ENCODE measurements around the gene PRR11. TPM values are rescaled to one million over a fixed set of nuclear protein-coding genes. Genes with fewer than 3 reads are reported as not detected.

Gene PRR11
- total RNA-seq, 1 experiment from 2014 or later: 39.8 TPM

DNA sequence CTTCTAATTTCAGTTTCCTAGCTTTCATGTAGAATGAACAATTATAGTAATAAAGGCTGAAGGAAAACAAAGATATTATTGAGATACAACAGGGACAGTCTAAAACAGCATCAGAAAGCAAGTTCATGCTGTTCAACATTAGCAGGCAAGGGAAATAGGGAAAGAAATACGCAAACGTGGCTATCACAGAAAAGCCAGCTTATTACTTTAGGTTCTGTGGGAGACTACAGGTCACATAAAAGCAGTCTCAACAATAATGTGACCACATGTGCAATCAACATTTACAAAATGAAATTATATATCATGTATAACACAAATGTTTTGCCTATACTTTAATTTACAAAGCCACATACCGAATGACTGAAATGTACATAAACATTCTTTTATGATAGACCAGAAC, 44.0 kb upstream of the PRR11 start:
- no peaks in the 10 kb centered on the region for H3K27me3 ChIP-seq (ENCODE audit: control insufficient read depth, insufficient read depth, low read length)
- intact Hi-C loops (cut with micrococcal nuclease; ENCODE audit: unreplicated experiment) (no loop called here), in situ Hi-C loops (cut with HindIII; ENCODE audit: low pct_unique_long_range_greater_than_20kb, low sequenced_read_pairs) (no loop called here)
- ATAC-seq (no peak), DNase-seq (ENCODE audit: low read depth, low spot score) (no peak)
- no peak for TF ChIP-seq TCF7L2 (IDR thresholded peaks at IDR 0.05; ENCODE audit: low read depth, low read length)
- TF ChIP-seq, protein P1, sequence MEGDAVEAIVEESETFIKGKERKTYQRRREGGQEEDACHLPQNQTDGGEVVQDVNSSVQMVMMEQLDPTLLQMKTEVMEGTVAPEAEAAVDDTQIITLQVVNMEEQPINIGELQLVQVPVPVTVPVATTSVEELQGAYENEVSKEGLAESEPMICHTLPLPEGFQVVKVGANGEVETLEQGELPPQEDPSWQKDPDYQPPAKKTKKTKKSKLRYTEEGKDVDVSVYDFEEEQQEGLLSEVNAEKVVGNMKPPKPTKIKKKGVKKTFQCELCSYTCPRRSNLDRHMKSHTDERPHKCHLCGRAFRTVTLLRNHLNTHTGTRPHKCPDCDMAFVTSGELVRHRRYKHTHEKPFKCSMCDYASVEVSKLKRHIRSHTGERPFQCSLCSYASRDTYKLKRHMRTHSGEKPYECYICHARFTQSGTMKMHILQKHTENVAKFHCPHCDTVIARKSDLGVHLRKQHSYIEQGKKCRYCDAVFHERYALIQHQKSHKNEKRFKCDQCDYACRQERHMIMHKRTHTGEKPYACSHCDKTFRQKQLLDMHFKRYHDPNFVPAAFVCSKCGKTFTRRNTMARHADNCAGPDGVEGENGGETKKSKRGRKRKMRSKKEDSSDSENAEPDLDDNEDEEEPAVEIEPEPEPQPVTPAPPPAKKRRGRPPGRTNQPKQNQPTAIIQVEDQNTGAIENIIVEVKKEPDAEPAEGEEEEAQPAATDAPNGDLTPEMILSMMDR (IDR thresholded peaks at IDR 0.05): no peak
- TF ChIP-seq, protein P2, sequence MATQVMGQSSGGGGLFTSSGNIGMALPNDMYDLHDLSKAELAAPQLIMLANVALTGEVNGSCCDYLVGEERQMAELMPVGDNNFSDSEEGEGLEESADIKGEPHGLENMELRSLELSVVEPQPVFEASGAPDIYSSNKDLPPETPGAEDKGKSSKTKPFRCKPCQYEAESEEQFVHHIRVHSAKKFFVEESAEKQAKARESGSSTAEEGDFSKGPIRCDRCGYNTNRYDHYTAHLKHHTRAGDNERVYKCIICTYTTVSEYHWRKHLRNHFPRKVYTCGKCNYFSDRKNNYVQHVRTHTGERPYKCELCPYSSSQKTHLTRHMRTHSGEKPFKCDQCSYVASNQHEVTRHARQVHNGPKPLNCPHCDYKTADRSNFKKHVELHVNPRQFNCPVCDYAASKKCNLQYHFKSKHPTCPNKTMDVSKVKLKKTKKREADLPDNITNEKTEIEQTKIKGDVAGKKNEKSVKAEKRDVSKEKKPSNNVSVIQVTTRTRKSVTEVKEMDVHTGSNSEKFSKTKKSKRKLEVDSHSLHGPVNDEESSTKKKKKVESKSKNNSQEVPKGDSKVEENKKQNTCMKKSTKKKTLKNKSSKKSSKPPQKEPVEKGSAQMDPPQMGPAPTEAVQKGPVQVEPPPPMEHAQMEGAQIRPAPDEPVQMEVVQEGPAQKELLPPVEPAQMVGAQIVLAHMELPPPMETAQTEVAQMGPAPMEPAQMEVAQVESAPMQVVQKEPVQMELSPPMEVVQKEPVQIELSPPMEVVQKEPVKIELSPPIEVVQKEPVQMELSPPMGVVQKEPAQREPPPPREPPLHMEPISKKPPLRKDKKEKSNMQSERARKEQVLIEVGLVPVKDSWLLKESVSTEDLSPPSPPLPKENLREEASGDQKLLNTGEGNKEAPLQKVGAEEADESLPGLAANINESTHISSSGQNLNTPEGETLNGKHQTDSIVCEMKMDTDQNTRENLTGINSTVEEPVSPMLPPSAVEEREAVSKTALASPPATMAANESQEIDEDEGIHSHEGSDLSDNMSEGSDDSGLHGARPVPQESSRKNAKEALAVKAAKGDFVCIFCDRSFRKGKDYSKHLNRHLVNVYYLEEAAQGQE (IDR thresholded peaks at IDR 0.05; ENCODE audit: insufficient read depth in 1 of 2, low read depth in 2 of 2, low read length in 1 of 2): no peak
- TF ChIP-seq POLR2AphosphoS5 (IDR thresholded peaks at IDR 0.05; ENCODE audit: low read depth, low read length): no peak
- TF ChIP-seq SIN3A (IDR thresholded peaks at IDR 0.05; ENCODE audit: borderline replicate concordance, insufficient read depth, low read depth, low read length): no peak
- H3K27ac ChIP-seq (ENCODE audit: low read length): no peak overlapping the region
- ChIA-PET CTCF (no interaction called here), POLR2A (no interaction called here)
- BruUV-seq (replicated peaks): no TSS peak
- H3K36me3 ChIP-seq (ENCODE audit: control insufficient read depth, insufficient read depth, low read length): no peaks in the 10 kb centered on the region; the same call in none of the 2 replicates
- H3K9me3 ChIP-seq (ENCODE audit: control insufficient read depth, insufficient read depth, low read depth, low read length): no peaks in the 10 kb centered on the region
- no peak overlapping the region for H3K4me3 ChIP-seq (ENCODE audit: low read depth in 2 of 2, low read length in 2 of 2)
- H3K4me1 ChIP-seq (ENCODE audit: control insufficient read depth, insufficient read depth, low read length): no peaks in the 10 kb centered on the region

DNA sequence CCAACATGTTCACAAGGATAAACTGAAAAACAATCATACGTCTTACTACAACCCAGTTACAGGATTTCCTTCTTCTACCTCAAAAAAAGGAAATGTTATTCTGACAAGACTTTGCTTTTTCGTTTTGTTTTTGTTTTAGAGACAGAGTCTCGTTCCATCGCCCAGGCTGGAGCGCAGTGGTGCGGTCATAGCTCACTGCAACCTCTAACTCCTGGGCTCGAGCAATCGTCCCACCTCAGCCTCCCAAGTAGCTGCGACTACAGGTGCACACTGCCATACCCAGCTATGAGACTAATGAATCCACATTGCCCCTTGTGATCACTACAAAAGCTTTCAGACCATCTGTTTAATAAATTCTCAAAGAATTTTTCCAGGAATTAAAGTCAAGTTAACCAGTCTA, 40.1 kb upstream of the PRR11 start:
- DNase-seq (ENCODE audit: low read depth, low spot score): no peak
- Histone ChIP-seq H3K27ac (ENCODE audit: low read length) (no peak overlapping the region), H3K4me3 (ENCODE audit: low read depth in 2 of 2, low read length in 2 of 2) (no peak overlapping the region), H3K36me3 (ENCODE audit: control insufficient read depth, insufficient read depth, low read length) (peaks cover 2% of the 10 kb centered on the region; the same call in 1 of the 2 replicates), H3K4me1 (ENCODE audit: control insufficient read depth, insufficient read depth, low read length) (no peaks in the 10 kb centered on the region), H3K9me3 (ENCODE audit: control insufficient read depth, insufficient read depth, low read depth, low read length) (no peaks in the 10 kb centered on the region), H3K27me3 (ENCODE audit: control insufficient read depth, insufficient read depth, low read length) (no peaks in the 10 kb centered on the region)
- intact Hi-C loops (cut with micrococcal nuclease; ENCODE audit: unreplicated experiment): no loop called here
- in situ Hi-C loops (cut with HindIII; ENCODE audit: low pct_unique_long_range_greater_than_20kb, low sequenced_read_pairs): no loop called here
- ChIA-PET POLR2A (no interaction called here), CTCF (no interaction called here)
- TF ChIP-seq SIN3A (IDR thresholded peaks at IDR 0.05; ENCODE audit: borderline replicate concordance, insufficient read depth, low read depth, low read length): no peak
- TF ChIP-seq POLR2AphosphoS5 (IDR thresholded peaks at IDR 0.05; ENCODE audit: low read depth, low read length): no peak
- TF ChIP-seq TCF7L2 (IDR thresholded peaks at IDR 0.05; ENCODE audit: low read depth, low read length): no peak
- TF ChIP-seq, protein P1 (IDR thresholded peaks at IDR 0.05): no peak
- TF ChIP-seq, protein P2 (IDR thresholded peaks at IDR 0.05; ENCODE audit: insufficient read depth in 1 of 2, low read depth in 2 of 2, low read length in 1 of 2): no peak
- BruUV-seq (replicated peaks): no TSS peak
- no peak for ATAC-seq
